ENCODE results near the gene WNK1. TPM values are rescaled to one million over a fixed set of nuclear protein-coding genes. Genes with fewer than 3 reads are reported as not detected.
A peak's percentile ranks its signal among the peaks of the same experiment; 100 is the strongest.

The WNK1 gene
- total and polyA plus RNA-seq, 12 donors = 43.5 to 408 (median 304) TPM

DNA sequence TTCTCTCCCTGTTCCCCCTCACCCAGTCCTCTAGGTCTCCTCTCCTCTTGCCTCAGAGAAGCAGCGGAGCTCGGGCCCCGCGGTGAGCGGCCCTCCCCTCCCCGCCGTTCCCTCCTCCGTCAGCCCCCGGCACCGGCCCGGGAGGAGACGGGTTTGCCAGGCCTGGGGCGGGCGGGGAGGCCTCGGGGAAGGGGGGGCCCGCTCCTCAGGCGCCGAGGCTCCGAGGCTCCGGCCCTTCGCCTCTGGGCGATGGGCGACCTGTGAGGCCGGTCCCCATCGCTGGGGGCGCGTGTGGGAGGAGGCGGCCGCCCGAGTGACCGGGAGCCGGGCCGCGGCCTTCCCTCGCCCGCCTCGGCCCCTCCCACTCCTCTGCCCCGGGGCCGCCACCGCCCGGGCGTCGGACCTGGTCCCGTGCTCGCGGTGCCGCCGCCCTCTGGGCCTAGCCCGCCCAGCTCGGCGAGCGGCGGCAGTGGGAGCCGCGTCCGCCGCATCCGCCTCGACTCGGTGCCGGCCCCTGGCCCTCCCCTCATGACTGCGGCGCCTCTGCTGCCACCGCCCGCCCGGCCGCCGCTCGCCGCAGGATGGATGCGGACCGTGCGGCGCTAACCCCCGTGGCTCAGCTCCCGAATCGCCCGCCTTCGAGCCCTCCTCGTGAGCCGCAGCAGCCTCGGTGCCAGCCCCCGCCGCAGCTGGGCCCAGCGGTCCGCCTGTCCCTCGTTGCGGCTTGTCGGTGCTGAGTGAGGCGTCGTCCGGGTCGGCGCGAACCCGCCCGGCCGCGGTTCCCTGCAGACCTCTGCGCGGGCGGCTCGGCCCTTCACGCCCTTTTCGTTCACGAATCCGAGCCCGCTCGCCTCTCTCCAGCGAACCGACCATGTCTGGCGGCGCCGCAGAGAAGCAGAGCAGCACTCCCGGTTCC is 574 bp downstream of the WNK1 start:
- Histone ChIP-seq H3K4me1 (peaks cover 0 to 52% (median 42%) of the 10 kb centered on the region in 9 donors), H3K36me3 (no peaks in the 10 kb centered on the region), H3K9me3 (no peaks in the 10 kb centered on the region), H3K27me3 (no peaks in the 10 kb centered on the region), H3K4me3 (peak overlapping the region; percentile 63 to 94 (median 86)), H3K27ac (peak overlapping the region; percentile 93 to 99 (median 98))
- TF ChIP-seq CTCF (IDR thresholded peaks at IDR 0.05) = peak in 6 of 9 donors; percentile 13 to 44 (median 27)
- DNase-seq (peak; percentile 45 to 67), ATAC-seq (peak; percentile 20 to 73 (median 48))
- intact Hi-C loops (cut with DNase I) = loop anchor here (1.0 to 10.0 kb wide), 11 partner anchors 36 to 194 kb away; partner anchors contain the start of gene RAD52 (in 3 of the 10)
- 0% methylated on average over 84 to 115 of the region's 115 CpGs for WGBS, 2 donors

DNA sequence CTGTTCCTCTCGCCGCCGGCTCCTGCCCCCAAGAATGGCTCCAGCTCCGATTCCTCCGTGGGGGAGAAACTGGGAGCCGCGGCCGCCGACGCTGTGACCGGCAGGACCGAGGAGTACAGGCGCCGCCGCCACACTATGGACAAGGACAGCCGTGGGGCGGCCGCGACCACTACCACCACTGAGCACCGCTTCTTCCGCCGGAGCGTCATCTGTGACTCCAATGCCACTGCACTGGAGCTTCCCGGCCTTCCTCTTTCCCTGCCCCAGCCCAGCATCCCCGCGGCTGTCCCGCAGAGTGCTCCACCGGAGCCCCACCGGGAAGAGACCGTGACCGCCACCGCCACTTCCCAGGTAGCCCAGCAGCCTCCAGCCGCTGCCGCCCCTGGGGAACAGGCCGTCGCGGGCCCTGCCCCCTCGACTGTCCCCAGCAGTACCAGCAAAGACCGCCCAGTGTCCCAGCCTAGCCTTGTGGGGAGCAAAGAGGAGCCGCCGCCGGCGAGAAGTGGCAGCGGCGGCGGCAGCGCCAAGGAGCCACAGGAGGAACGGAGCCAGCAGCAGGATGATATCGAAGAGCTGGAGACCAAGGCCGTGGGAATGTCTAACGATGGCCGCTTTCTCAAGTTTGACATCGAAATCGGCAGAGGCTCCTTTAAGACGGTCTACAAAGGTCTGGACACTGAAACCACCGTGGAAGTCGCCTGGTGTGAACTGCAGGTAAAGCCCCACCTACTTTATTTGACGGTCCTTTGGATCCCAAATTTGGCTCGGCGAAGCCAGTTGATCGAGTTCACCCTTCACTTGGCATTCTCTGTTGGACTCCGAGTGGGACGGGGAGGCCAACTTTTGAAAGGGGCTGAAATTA is 1.5 kb downstream of the WNK1 start:
- DNase-seq (peak; percentile 39 to 65), ATAC-seq (peak in 6 of 8 donors; percentile 5 to 40 (median 10))
- H3K4me3 ChIP-seq = peak overlapping the region; percentile 63 to 94 (median 86)
- no peaks in the 10 kb centered on the region for H3K36me3 ChIP-seq
- peaks cover 0 to 59% (median 49%) of the 10 kb centered on the region in 9 donors for H3K4me1 ChIP-seq
- H3K27me3 ChIP-seq = no peaks in the 10 kb centered on the region
- intact Hi-C loops (cut with DNase I) = loop anchor here (5.0 to 10.0 kb wide), 10 partner anchors 37 to 193 kb away; partner anchors contain the start of gene RAD52 (in 3 of the 10)
- TF ChIP-seq CTCF (IDR thresholded peaks at IDR 0.05) = peak in 2 of 9 donors; percentile 13 to 20
- 0% methylated on average over 62 to 63 of the region's 63 CpGs for WGBS, 2 donors
- H3K27ac ChIP-seq = peak overlapping the region; percentile 93 to 99 (median 98)
- H3K9me3 ChIP-seq = no peaks in the 10 kb centered on the region

GRCh38 chr12:754473-754820 is 2.1 kb downstream of the WNK1 start:
- TF ChIP-seq CTCF (IDR thresholded peaks at IDR 0.05) = no peak
- ATAC-seq (no peak), DNase-seq (no peak)
- Histone ChIP-seq H3K36me3 (no peaks in the 10 kb centered on the region), H3K4me1 (peaks cover 0 to 64% (median 54%) of the 10 kb centered on the region in 9 donors), H3K27me3 (no peaks in the 10 kb centered on the region), H3K9me3 (no peaks in the 10 kb centered on the region), H3K27ac (peak overlapping the region; percentile 93 to 99 (median 98)), H3K4me3 (peak overlapping the region; percentile 63 to 94 (median 86))
- 0 to 1% methylated on average over 5 of the region's 5 CpGs for WGBS, 2 donors
- intact Hi-C loops (cut with DNase I) = loop anchor here (5.0 to 10.0 kb wide), 10 partner anchors 37 to 193 kb away; partner anchors contain the start of gene RAD52 (in 3 of the 10)
